ENCODE results near the gene TUBGCP2. TPM values are rescaled to one million over a fixed set of nuclear protein-coding genes. Genes with fewer than 3 reads are reported as not detected.
"Not testable (repeated sequence)": the region's sequence is repeated elsewhere in the genome, so short reads cannot be mapped to it uniquely, and the experiment has no call there.

TUBGCP2 gene
- total RNA-seq, 1 experiment from 2014 or later, result 33.1 TPM

- in situ Hi-C loops (cut with HindIII; ENCODE audit: low pct_unique_long_range_greater_than_20kb, low sequenced_read_pairs), result no loop called here
- DNase-seq (ENCODE audit: low read depth, low spot score), result no peak
Measured at GRCh38 chr10:133328358-133329343, 20.0 kb upstream of the TUBGCP2 start.

- DNase-seq (ENCODE audit: low read depth, low spot score), result no peak
- in situ Hi-C loops (cut with HindIII; ENCODE audit: low pct_unique_long_range_greater_than_20kb, low sequenced_read_pairs), result no loop called here
Measured at GRCh38 chr10:133327651-133328357, 19.1 kb upstream of the TUBGCP2 start.

GRCh38 chr10:133326745-133327650 lies 18.3 kb upstream of the TUBGCP2 start:
- in situ Hi-C loops (cut with HindIII; ENCODE audit: low pct_unique_long_range_greater_than_20kb, low sequenced_read_pairs), result no loop called here
- no peak for DNase-seq (ENCODE audit: low read depth, low spot score)

GRCh38 chr10:133326223-133326551 lies 17.5 kb upstream of the TUBGCP2 start:
- in situ Hi-C loops (cut with HindIII; ENCODE audit: low pct_unique_long_range_greater_than_20kb, low sequenced_read_pairs), result no loop called here
- no peak for DNase-seq (ENCODE audit: low read depth, low spot score)

- no peak for DNase-seq (ENCODE audit: low read depth, low spot score)
- in situ Hi-C loops (cut with HindIII; ENCODE audit: low pct_unique_long_range_greater_than_20kb, low sequenced_read_pairs), result no loop called here
Measured at GRCh38 chr10:133325440-133326222, 17.0 kb upstream of the TUBGCP2 start.

GRCh38 chr10:133324857-133325260 lies 16.2 kb upstream of the TUBGCP2 start:
- DNase-seq (ENCODE audit: low read depth, low spot score), result no peak
- in situ Hi-C loops (cut with HindIII; ENCODE audit: low pct_unique_long_range_greater_than_20kb, low sequenced_read_pairs), result no loop called here

GRCh38 chr10:133324198-133324792 lies 15.6 kb upstream of the TUBGCP2 start:
- in situ Hi-C loops (cut with HindIII; ENCODE audit: low pct_unique_long_range_greater_than_20kb, low sequenced_read_pairs), result no loop called here
- DNase-seq (ENCODE audit: low read depth, low spot score), result peak; percentile 21

GRCh38 chr10:133322064-133322709 lies 13.5 kb upstream of the TUBGCP2 start:
- in situ Hi-C loops (cut with HindIII; ENCODE audit: low pct_unique_long_range_greater_than_20kb, low sequenced_read_pairs); DNase-seq (ENCODE audit: low read depth, low spot score): not testable (repeated sequence)

GRCh38 chr10:133320852-133321422 lies 12.3 kb upstream of the TUBGCP2 start:
- peak; percentile 19 for DNase-seq (ENCODE audit: low read depth, low spot score)
- in situ Hi-C loops (cut with HindIII; ENCODE audit: low pct_unique_long_range_greater_than_20kb, low sequenced_read_pairs), result not testable (repeated sequence)

GRCh38 chr10:133318494-133319127 lies 9.9 kb upstream of the TUBGCP2 start:
- in situ Hi-C loops (cut with HindIII; ENCODE audit: low pct_unique_long_range_greater_than_20kb, low sequenced_read_pairs), result no loop called here
- peak; percentile 56 for DNase-seq (ENCODE audit: low read depth, low spot score)

- in situ Hi-C loops (cut with HindIII; ENCODE audit: low pct_unique_long_range_greater_than_20kb, low sequenced_read_pairs), result no loop called here
- DNase-seq (ENCODE audit: low read depth, low spot score), result no peak
Measured at GRCh38 chr10:133316732-133317131, 8.1 kb upstream of the TUBGCP2 start.

- in situ Hi-C loops (cut with HindIII; ENCODE audit: low pct_unique_long_range_greater_than_20kb, low sequenced_read_pairs), result no loop called here
- no peak for DNase-seq (ENCODE audit: low read depth, low spot score)
Measured at GRCh38 chr10:133316266-133316665, 7.6 kb upstream of the TUBGCP2 start.

- in situ Hi-C loops (cut with HindIII; ENCODE audit: low pct_unique_long_range_greater_than_20kb, low sequenced_read_pairs), result no loop called here
- peak; percentile 61 for DNase-seq (ENCODE audit: low read depth, low spot score)
Measured at GRCh38 chr10:133315847-133316246, 7.2 kb upstream of the TUBGCP2 start.

- DNase-seq (ENCODE audit: low read depth, low spot score), result no peak
- in situ Hi-C loops (cut with HindIII; ENCODE audit: low pct_unique_long_range_greater_than_20kb, low sequenced_read_pairs), result no loop called here
Measured at GRCh38 chr10:133314911-133315310, 6.2 kb upstream of the TUBGCP2 start.

GRCh38 chr10:133313192-133313591 lies 4.5 kb upstream of the TUBGCP2 start:
- in situ Hi-C loops (cut with HindIII; ENCODE audit: low pct_unique_long_range_greater_than_20kb, low sequenced_read_pairs), result no loop called here
- no peak for DNase-seq (ENCODE audit: low read depth, low spot score)

GRCh38 chr10:133312769-133313145 lies 4.1 kb upstream of the TUBGCP2 start:
- in situ Hi-C loops (cut with HindIII; ENCODE audit: low pct_unique_long_range_greater_than_20kb, low sequenced_read_pairs), result no loop called here

More at GRCh38 chr10:133312769-133313145, 4.1 kb upstream of the TUBGCP2 start:
- no peak for DNase-seq (ENCODE audit: low read depth, low spot score)
